ENCODE measurements around the gene TAF1B. TPM values are rescaled to one million over a fixed set of nuclear protein-coding genes. Genes with fewer than 3 reads are reported as not detected.

The TAF1B gene
- total RNA-seq, 4 donors from 2014 or later, result 10.8 to 21.4 (median 17.9) TPM

GRCh38 chr2:9877726-9878125 is 34.5 kb downstream of the TAF1B start:
- DNase-seq (ENCODE audit: low spot score in 2 of 2), result no peak
- no peak for TF ChIP-seq EP300 (IDR thresholded peaks at IDR 0.05)
- TF ChIP-seq POLR2A (IDR thresholded peaks at IDR 0.05), result no peak
- H3K27me3 ChIP-seq, result no peaks in the 10 kb centered on the region
- no peaks in the 10 kb centered on the region for H3K9me3 ChIP-seq
- no peaks in the 10 kb centered on the region for H3K4me1 ChIP-seq
- H3K27ac ChIP-seq, result no peak overlapping the region
- 97 to 98% methylated on average over 2 of the region's 2 CpGs for WGBS, 2 donors
- peaks cover 0 to 77% (median 6%) of the 10 kb centered on the region in 3 donors for H3K36me3 ChIP-seq
- no peak overlapping the region for H3K4me3 ChIP-seq

- Histone ChIP-seq H3K9me3 (no peaks in the 10 kb centered on the region), H3K27ac (no peak overlapping the region), H3K4me3 (no peak overlapping the region), H3K27me3 (no peaks in the 10 kb centered on the region), H3K4me1 (no peaks in the 10 kb centered on the region), H3K36me3 (peaks cover 0 to 84% (median 6%) of the 10 kb centered on the region in 3 donors)
- no peak for DNase-seq (ENCODE audit: low spot score in 2 of 2)
- WGBS, 2 donors, result 84 to 85% methylated on average over 7 of the region's 7 CpGs
- TF ChIP-seq POLR2A (IDR thresholded peaks at IDR 0.05) (no peak), EP300 (IDR thresholded peaks at IDR 0.05) (no peak), CTCF (IDR thresholded peaks at IDR 0.05) (no peak)
Measured at GRCh38 chr2:9879455-9880194, 36.4 kb downstream of the TAF1B start.

- H3K27me3 ChIP-seq, result no peaks in the 10 kb centered on the region
- no peaks in the 10 kb centered on the region for H3K4me1 ChIP-seq
- 91 to 94% methylated on average over 8 to 17 of the region's 17 CpGs for WGBS, 2 donors
- peaks cover 0 to 75% (median under 1%) of the 10 kb centered on the region in 3 donors for H3K36me3 ChIP-seq
- TF ChIP-seq POLR2A (IDR thresholded peaks at IDR 0.05) (no peak), EP300 (IDR thresholded peaks at IDR 0.05) (no peak), CTCF (IDR thresholded peaks at IDR 0.05) (no peak)
- no peak for DNase-seq (ENCODE audit: low spot score in 2 of 2)
- no peak overlapping the region for H3K27ac ChIP-seq
- H3K4me3 ChIP-seq, result no peak overlapping the region
- H3K9me3 ChIP-seq, result peaks cover 0 to 18% (median 6%) of the 10 kb centered on the region in 4 donors
Measured at GRCh38 chr2:9883897-9884296, 40.6 kb downstream of the TAF1B start.

- H3K27ac ChIP-seq, result no peak overlapping the region
- H3K27me3 ChIP-seq, result no peaks in the 10 kb centered on the region
- no peak for TF ChIP-seq EP300 (IDR thresholded peaks at IDR 0.05)
- no peak for TF ChIP-seq POLR2A (IDR thresholded peaks at IDR 0.05)
- no peak for TF ChIP-seq CTCF (IDR thresholded peaks at IDR 0.05)
- no peak overlapping the region for H3K4me3 ChIP-seq
- DNase-seq (ENCODE audit: low spot score in 2 of 2), result no peak
- 95 to 96% methylated on average over 6 of the region's 6 CpGs for WGBS, 2 donors
- H3K4me1 ChIP-seq, result no peaks in the 10 kb centered on the region
- H3K9me3 ChIP-seq, result peaks cover 0 to 18% (median 6%) of the 10 kb centered on the region in 4 donors
- H3K36me3 ChIP-seq, result peaks cover 0 to 73% (median 0%) of the 10 kb centered on the region in 3 donors
Measured at GRCh38 chr2:9884436-9884835, 41.2 kb downstream of the TAF1B start.

GRCh38 chr2:9885036-9885684 is 41.9 kb downstream of the TAF1B start:
- no peak for TF ChIP-seq POLR2A (IDR thresholded peaks at IDR 0.05)
- no peak for TF ChIP-seq EP300 (IDR thresholded peaks at IDR 0.05)
- no peak for TF ChIP-seq CTCF (IDR thresholded peaks at IDR 0.05)
- 80 to 83% methylated on average over 4 of the region's 4 CpGs for WGBS, 2 donors

More at GRCh38 chr2:9885036-9885684, 41.9 kb downstream of the TAF1B start:
- no peak overlapping the region for H3K4me3 ChIP-seq
- no peak overlapping the region for H3K27ac ChIP-seq
- no peaks in the 10 kb centered on the region for H3K27me3 ChIP-seq
- H3K4me1 ChIP-seq, result peaks cover 0 to 5% (median 0%) of the 10 kb centered on the region in 4 donors
- peaks cover 0 to 66% (median 0%) of the 10 kb centered on the region in 3 donors for H3K36me3 ChIP-seq
- peaks cover 0 to 18% (median 6%) of the 10 kb centered on the region in 4 donors for H3K9me3 ChIP-seq
- DNase-seq (ENCODE audit: low spot score in 2 of 2), result no peak
